ENCODE data around the gene LARP4. TPM values are rescaled to one million over a fixed set of nuclear protein-coding genes. Genes with fewer than 3 reads are reported as not detected.

Gene LARP4
- total RNA-seq, 4 donors from 2014 or later = 25.2 to 55.3 (median 38.1) TPM

DNA sequence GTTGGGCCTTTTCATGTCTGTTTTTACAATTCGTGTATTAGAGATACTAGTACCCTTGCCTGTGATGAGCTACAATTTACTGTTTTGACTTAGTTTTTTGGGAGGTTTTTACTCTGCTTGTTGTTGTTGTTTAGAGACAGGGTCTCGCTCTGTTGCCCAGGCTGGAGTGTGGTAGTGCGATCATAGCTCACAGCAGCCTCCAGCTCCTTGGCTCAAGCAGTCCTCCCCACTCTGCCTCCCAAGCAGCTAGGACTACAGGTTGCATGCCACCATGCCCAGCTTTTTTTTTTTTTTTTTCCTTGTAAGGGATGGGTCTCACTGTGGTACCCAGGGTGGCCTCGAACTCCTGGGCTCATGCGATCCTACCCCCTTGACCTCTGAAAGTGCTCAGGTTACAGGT lies 52.1 kb downstream of the LARP4 start:
- DNase-seq = no peak
- peaks cover 0 to 54% (median 0%) of the 10 kb centered on the region in 3 donors for H3K36me3 ChIP-seq
- no peaks in the 10 kb centered on the region for H3K4me1 ChIP-seq
- no peaks in the 10 kb centered on the region for H3K9me3 ChIP-seq
- no peak overlapping the region for H3K27ac ChIP-seq
- TF ChIP-seq, protein P1, sequence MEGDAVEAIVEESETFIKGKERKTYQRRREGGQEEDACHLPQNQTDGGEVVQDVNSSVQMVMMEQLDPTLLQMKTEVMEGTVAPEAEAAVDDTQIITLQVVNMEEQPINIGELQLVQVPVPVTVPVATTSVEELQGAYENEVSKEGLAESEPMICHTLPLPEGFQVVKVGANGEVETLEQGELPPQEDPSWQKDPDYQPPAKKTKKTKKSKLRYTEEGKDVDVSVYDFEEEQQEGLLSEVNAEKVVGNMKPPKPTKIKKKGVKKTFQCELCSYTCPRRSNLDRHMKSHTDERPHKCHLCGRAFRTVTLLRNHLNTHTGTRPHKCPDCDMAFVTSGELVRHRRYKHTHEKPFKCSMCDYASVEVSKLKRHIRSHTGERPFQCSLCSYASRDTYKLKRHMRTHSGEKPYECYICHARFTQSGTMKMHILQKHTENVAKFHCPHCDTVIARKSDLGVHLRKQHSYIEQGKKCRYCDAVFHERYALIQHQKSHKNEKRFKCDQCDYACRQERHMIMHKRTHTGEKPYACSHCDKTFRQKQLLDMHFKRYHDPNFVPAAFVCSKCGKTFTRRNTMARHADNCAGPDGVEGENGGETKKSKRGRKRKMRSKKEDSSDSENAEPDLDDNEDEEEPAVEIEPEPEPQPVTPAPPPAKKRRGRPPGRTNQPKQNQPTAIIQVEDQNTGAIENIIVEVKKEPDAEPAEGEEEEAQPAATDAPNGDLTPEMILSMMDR (IDR thresholded peaks at IDR 0.05) = no peak
- no peak for TF ChIP-seq POLR2A (IDR thresholded peaks at IDR 0.05)
- no peak overlapping the region for H3K4me3 ChIP-seq
- H3K27me3 ChIP-seq = no peaks in the 10 kb centered on the region

DNA sequence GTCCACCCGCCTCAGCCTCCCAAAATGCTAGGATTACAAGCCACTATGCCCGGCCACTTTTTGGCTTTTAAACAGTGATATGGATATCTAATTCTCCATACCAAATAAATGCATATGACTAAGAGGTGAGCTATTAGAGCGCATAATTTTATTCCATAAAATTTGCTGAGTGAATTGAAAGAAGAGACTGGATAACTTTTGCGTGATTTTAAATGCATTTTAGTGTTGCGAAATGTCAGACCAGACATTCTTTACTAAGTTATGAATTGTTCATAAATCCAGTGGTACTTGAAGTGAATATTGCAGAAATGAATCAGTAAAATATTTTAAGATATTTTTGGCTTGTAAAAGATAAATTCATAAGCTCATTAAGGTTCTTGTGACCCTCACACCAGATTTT lies 53.2 kb downstream of the LARP4 start:
- H3K4me1 ChIP-seq = no peaks in the 10 kb centered on the region
- peaks cover 0 to 49% (median 0%) of the 10 kb centered on the region in 3 donors for H3K36me3 ChIP-seq
- H3K27ac ChIP-seq = no peak overlapping the region
- DNase-seq = no peak
- no peaks in the 10 kb centered on the region for H3K9me3 ChIP-seq
- TF ChIP-seq POLR2A (IDR thresholded peaks at IDR 0.05) = no peak
- TF ChIP-seq, protein P1 (IDR thresholded peaks at IDR 0.05) = no peak
- no peaks in the 10 kb centered on the region for H3K27me3 ChIP-seq
- H3K4me3 ChIP-seq = no peak overlapping the region

DNA sequence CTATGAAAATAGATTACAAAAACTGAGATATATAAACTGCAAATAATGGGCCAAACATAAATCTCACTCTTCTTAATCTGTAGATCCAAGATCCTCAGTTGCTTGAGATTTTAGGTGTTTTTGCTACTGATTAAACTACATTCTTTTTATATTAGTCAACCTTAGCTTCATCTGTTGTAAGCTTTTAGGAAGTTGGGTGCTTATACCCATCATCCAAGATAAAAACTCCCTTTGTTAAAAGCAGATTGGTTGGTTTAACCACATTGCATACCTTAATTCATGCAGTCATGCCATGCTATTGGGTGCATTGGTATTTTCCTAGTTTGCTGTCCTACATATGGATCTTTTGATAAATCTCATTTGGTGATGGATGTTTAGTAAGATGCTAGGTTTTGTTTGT lies 57.9 kb downstream of the LARP4 start:
- peaks cover 0 to 67% (median 0%) of the 10 kb centered on the region in 3 donors for H3K36me3 ChIP-seq
- TF ChIP-seq, protein P1 (IDR thresholded peaks at IDR 0.05) = no peak
- TF ChIP-seq POLR2A (IDR thresholded peaks at IDR 0.05) = no peak
- no peak overlapping the region for H3K4me3 ChIP-seq
- DNase-seq = no peak
- no peaks in the 10 kb centered on the region for H3K4me1 ChIP-seq
- H3K9me3 ChIP-seq = no peaks in the 10 kb centered on the region
- H3K27ac ChIP-seq = no peak overlapping the region
- no peaks in the 10 kb centered on the region for H3K27me3 ChIP-seq

DNA sequence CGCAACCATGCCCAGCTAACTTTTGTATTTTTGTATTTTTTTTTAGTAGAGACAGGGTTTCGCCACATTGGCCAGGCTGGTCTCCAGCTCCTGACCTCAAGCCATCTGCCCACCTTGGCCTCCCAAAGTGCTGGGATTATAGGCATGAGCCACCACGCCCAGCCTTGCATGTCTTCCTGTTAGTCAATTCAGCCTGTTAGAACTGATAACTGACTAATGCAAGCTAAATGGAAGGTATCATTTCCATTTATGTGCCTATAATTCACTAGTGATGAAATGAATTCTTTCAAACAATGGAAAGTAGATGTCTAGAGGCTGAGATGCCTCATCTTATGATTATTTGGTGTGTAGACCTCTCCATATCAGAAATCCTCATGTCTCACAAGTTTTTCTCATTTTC lies 66.8 kb downstream of the LARP4 start:
- Histone ChIP-seq H3K4me3 (no peak overlapping the region), H3K4me1 (no peaks in the 10 kb centered on the region), H3K27ac (no peak overlapping the region), H3K27me3 (no peaks in the 10 kb centered on the region), H3K9me3 (no peaks in the 10 kb centered on the region), H3K36me3 (peaks cover 0 to 80% (median 0%) of the 10 kb centered on the region in 3 donors)
- no peak for DNase-seq
- TF ChIP-seq, protein P1 (IDR thresholded peaks at IDR 0.05) = no peak
- TF ChIP-seq POLR2A (IDR thresholded peaks at IDR 0.05) = no peak

DNA sequence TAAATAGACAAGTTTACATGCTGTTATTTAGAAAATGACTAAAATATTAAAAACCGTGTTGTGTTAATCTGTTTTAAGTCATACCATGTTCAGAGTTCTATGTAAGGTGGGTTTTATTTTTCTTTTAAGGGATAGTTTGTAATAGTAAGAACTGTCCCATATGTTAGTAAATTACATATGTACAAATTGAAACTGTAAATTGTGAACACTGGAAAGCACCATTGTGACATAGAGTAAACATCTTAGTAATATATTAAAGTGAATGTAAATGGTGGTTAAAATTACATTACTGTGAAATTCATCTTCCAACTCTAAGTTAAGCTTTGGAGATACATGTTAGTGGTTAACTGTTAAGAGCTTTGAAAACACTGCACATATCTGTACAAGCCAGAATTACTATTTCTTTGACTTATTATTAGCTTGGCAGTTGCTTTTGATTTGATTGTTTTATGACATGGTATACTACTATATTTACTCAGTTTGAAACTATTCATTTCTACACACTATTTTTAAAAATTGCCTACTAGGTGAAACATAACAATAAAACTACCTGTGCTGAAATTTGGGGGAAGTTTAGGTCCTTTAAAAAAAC lies 76.7 kb downstream of the LARP4 start:
- Histone ChIP-seq H3K36me3 (peaks cover 0 to 50% (median 0%) of the 10 kb centered on the region in 3 donors), H3K4me3 (no peak overlapping the region), H3K27ac (no peak overlapping the region), H3K4me1 (no peaks in the 10 kb centered on the region), H3K27me3 (no peaks in the 10 kb centered on the region), H3K9me3 (no peaks in the 10 kb centered on the region)
- TF ChIP-seq, protein P1 (IDR thresholded peaks at IDR 0.05) = no peak
- TF ChIP-seq POLR2A (IDR thresholded peaks at IDR 0.05) = no peak
- DNase-seq = no peak

DNA sequence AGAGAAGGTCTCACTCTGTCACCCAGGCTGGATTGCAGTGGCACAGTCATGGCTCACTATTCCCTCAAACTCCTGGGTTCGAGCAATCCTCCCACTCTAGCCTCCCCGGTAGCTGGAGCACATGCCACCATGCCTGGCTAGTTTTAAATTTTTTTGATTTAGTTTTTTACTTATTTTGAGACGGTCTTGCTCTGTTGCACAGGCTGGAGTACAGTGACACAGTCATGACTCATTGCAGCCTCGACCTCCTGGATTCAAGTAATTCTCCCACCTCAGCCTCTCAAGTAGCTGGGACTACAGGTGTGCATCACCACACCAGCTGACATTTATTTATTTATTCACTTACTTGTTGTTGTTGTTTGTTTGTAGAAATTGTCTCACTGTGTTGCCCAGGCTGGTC lies 81.9 kb downstream of the LARP4 start:
- TF ChIP-seq, protein P1 (IDR thresholded peaks at IDR 0.05) = no peak
- H3K27me3 ChIP-seq = no peaks in the 10 kb centered on the region
- no peak for DNase-seq
- no peaks in the 10 kb centered on the region for H3K36me3 ChIP-seq
- no peak overlapping the region for H3K27ac ChIP-seq
- no peaks in the 10 kb centered on the region for H3K9me3 ChIP-seq
- H3K4me3 ChIP-seq = no peak overlapping the region
- H3K4me1 ChIP-seq = no peaks in the 10 kb centered on the region

All from Peyer's patch (tissue), 4 donors.